GM12891 (cell line): ENCODE measurements around the gene DHRSX.

ENCODE experiments used
- POLR2A ChIP-seq: IDR thresholded peaks from 2 replicates; pipeline ENCODE4 v1.6.1; 2011; ENCODE audit warnings: low read depth, low read length, control low read depth
- TAF1 ChIP-seq: IDR thresholded peaks from 2 replicates; pipeline ENCODE4 v1.6.1; 2011; ENCODE audit warnings: low read depth, low read length, control low read depth

- no peak for TF ChIP-seq POLR2A
- no peak for TF ChIP-seq TAF1
These were observed 200.9 kb downstream of the DHRSX start for GRCh38 chrX:2299871-2300270.
